Activated CD4-positive, alpha-beta T cell treated with anti-CD3 and anti-CD28 coated beads for 1 hour (primary cell): ENCODE results near the gene BID.
A peak's percentile ranks its signal among the peaks of the same experiment; 100 is the strongest.
"Not testable (repeated sequence)": the region's sequence is repeated elsewhere in the genome, so short reads cannot be mapped to it uniquely, and the experiment has no call there.

Experiments used
- DNase-seq: peaks from one replicate; pipeline ENCODE4 v3.0.0-alpha.2; 2020

BID gene

DNA sequence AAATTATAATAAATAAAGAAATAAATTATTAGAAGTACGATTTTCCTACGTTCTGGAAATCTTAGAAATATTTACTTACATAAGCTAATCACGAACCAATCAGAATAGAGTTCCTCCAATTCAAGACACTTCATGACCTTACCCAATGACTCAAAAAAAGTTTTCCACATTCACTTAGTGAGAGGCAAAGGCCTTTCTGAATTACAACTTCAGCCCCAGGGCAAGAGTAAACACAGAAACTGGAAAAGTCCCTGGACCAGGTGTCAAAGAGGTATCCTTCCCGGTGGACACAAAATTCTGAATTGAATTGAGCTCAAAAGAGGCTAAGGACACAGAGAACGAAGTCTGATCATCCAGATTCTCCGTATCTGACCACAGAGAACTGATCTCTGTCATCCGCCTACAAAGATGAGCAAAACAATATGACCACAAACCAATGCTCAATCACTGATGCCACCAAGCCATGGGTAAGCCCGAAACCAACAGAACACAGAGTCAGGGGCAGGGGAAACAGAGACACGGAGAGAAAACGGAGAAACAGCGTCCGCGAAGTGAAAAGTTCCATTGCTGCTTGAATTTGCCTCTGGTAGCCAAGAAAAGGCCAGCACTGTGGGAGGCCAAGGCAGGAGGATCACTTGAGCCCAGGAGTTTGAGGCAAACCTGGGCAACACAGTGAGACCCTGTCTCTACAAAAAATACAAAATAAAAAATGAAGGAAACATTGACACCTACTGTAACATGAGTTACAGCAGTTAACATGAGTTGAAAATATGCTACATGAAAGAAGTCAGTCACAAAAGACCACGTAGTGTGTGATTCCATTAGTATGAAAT is 6.8 kb downstream of the BID start:
- no peak for DNase-seq

DNA sequence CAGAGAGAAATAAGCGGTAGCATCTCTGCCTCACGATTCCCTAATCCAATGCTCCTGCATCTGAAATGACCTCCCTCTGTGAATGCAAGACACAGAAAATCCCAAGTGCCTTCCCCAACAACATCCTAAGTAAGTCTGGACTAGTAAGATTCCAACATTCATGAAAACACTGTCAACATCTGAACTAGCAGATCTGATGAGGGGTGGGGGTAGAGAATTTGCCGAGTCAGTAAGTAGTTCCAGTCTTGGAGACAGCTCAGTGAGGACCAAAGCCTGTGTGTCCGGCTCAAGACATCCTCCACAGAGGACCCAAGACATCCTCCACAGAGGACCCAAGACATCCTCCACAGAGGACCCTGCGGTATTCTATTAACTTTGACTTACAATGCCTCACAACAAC is 9.4 kb downstream of the BID start:
- not testable (repeated sequence) for DNase-seq

DNA sequence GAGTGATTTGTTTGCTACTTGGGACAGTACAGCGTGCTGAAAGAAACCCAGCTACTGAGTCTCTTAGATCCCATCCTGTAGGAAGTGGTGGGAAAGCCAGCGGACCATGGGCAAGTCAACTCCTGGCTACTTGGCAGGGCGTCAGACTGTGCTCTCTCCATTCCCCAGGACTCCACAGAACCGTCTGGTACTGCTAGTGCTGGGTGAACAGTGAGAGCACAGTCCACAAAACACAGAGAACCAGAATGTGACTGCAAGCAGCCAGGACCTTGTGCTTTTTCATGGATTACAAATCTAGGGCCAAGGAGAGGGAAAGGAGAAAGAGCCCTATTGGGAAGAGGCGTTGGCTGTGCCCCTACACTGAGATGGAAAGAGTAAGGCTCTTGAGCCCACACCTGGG is 10.2 kb downstream of the BID start:
- DNase-seq: no peak

DNA sequence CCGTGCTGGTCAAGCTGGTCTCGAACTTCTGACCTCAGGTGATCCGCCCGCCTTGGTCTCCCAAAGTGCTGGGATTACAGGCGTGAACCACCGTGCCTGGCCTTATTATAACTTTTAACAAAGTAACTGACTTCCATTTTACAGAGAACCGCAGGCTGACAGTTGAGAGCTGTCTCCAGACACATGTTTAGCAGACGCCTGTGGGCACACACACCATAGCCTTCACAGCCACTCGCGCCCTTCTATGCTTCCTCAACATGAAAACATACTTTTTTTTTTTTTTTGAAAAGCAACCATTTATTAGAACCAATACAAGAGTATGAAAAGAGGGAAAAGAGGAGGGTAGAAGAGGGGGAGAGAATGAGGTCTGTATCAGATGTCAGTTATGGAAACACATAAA is 10.8 kb downstream of the BID start:
- DNase-seq: not testable (repeated sequence)

DNA sequence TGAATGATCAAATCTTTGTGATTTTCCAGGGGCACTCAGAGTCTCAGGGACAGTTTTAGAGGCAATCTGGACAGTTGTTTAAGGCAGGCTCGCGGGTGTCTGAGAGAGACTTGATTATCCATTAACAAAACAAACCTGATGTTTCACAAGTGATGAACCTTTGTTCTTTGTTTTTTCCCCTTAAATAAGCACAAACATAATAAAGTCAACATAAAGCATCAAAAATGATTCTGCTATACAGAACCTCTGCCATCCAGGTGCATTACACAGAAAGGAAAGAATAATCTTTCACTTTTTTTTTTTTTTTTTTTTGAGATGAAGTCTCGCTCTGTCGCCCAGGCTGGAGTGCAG is 13.2 kb downstream of the BID start:
- DNase-seq: no peak

DNA sequence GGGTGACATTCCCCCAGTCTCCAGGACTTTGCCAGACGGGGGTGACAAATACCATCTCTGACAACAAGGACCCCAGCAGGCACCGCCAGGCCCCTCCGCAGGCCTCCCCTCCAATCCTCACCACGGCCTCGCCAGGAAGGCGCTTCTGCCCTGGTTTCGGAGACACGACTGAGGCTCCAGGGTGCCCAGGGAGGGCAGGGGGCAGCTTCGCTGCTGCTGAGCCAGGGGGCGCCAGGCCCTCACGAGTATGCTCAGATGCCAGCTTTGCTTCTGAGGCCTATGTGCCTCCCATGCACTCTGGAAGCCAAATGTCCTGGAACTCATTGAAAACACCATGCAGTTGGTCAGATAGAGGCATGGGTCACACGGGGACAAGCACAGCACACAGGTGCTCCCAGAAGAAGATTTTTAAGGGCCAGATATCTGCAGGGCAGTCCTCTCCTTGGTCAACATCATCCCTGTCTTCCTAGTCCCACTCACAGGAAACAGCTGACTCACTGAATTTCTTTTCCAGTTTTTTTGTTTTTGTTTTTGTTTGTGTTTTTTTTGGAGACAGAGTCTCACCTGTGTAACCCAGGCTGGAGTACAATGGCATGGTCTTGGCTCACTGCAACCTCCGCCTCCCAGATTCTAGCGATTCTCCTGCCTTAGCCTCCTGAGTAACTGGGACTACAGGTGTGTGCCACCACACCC is 19.9 kb downstream of the BID start:
- DNase-seq: no peak

DNA sequence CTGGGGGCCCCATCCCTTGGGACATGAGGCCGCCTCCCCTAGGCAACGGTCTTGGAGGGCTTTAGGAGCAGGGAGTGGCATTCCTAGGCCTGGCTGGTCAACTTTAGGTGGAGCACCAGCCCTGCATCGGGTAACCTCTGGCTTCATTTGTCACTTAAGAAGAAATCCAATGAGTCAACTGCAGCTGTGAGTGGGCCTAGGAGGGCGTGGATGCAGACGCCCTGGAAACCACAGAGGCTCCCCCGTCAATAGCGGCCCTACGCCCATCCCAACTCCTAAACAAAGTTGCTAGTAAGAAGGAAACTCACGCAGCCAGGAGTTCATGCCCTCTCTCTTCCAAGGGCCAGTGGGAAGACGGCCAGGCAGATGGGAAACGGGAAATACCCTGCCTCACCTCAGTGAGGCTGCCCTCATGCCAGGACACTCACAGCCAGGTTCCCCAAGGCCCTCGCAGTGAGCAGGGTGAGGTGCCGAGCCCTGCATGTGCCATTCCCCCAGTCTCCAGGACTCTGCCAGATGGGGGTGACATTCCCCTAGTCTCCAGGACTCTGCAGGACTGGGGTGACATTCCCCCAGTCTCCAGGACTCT is 20.8 kb downstream of the BID start:
- no peak for DNase-seq

DNA sequence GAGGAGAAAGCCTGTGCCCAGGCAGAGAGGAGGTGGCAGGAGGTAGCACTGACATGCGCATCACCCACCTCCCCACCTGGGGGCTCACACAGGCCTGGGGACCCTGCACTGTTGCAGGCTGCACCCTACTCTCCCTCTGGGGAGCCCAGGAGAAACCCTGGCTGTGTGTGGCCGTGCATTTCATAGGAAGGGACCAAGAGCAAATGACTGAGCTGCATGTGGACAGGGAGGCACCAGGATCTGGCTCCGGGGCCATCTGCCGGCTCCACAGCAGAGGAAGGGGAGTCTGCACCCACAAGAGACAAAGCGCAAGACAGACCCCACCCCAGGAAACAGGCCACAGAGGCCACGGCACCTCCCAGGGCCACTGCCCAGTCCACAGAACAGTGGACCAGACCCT is 22.7 kb downstream of the BID start:
- DNase-seq: no peak

DNA sequence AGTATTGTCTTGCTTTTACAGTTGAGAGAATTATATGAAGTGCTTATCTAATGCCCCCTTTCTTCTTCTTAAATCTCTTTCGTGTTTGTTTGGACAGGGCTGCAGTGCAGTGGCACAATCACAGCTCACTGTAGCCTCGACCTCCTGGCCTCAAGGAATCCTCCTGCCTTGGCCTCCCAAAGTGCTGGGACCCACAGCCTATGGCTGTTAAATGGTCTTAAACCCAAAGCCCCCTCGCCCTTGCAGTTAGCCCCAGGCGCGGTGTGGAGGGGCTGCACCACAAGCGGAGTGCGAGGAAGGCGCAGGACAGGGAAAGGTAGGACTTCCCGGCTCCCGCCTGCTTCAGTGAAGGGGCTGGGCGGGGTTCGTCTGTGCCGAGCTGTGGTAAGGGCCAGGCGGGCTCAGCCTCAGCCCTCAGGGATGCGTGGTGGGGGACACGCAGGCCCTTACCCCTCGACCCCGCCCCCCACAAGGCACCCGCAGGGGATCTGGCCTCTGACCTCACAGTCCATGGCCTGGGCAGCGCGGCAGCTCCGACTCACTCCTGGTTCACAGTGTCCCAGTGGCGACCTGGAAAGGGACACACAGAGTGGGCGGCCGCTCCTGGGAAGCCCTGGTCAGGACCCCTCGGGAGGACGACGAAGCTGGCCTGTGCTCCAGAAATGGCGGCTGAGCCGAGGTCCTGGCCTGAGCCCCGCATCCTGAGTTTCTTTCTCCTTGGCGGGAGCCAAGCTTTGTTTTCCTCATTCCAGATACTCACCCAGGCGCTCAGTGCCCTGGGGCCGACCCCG is 24.5 kb downstream of the BID start:
- no peak for DNase-seq

DNA sequence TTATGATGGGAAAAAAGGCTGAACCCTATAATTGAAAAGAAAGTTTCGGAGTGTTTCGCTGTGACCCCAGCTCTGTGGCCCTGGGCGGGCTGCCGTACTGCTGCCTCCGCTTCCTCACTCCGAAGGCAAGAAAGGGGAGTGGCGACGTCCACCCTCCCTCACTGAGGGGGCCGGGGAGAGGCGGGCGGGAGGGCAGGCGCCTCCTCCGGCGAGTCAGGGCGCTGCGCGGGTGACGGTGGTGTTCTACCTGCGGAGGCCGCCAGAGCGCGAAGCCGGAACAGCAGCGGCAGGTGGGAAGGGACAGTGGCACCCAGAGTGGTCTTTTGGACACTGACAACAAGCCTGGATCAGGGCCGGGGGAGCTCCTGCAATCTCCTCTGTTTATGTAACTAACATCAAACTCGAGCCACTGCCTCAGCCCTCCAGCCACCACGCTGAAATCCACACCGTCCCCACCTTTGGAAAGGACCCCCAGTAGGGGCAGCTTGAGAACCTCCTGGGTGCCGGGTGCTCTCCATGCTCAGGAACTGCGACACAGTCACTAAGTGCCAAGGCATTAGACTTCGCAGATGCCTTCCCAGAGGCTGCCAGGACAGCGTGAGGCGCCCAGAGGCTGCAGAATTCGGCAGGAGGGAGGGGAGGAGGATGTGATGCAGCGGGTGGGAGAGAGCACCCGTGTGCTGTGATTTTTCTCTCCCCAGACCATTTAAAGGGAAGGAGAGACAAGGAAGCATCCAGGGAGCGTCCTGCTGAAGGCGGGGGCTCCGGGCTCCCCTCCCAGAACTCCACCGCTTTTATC is 25.5 kb downstream of the BID start:
- DNase-seq: no peak

DNA sequence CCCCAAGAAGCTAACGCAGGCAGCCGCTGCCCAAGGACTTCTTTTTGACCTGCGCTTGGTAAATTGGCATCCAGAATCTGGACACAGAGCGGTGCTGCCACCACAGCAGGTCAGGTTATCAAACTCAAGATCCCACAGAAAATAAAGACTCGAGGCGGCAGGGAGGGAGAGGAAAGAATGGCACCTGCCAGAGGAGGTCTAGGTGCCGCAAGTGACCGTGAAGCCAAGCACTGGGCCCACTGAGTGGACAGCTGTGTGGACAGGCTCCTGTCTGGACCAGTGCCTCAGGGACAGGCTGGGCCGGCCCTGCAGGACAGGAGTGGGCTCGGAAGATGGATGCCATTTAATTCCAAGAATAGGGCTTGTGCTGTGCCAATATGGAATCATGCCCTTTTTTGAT is 27.4 kb downstream of the BID start:
- no peak for DNase-seq

DNA sequence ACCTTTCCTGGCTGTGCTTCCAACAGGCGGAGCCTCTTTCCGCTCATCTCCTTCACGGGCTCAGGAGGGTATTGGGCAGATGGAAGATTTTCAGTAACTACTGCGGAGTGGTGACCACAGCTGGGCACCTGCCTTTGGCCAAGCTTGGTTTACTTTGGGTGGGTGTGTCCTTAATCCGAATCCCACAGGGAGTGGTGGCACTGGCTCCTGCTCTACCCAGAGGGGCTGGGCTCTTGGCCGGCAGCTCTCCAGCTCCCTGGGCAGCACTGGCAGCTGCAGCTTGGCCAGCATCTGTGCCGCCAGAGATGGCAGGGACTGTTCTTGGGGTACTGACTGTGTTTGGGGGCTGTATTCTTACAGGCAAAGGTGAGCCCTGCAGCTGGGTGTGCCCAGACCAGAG is 29.8 kb downstream of the BID start:
- no peak for DNase-seq

DNA sequence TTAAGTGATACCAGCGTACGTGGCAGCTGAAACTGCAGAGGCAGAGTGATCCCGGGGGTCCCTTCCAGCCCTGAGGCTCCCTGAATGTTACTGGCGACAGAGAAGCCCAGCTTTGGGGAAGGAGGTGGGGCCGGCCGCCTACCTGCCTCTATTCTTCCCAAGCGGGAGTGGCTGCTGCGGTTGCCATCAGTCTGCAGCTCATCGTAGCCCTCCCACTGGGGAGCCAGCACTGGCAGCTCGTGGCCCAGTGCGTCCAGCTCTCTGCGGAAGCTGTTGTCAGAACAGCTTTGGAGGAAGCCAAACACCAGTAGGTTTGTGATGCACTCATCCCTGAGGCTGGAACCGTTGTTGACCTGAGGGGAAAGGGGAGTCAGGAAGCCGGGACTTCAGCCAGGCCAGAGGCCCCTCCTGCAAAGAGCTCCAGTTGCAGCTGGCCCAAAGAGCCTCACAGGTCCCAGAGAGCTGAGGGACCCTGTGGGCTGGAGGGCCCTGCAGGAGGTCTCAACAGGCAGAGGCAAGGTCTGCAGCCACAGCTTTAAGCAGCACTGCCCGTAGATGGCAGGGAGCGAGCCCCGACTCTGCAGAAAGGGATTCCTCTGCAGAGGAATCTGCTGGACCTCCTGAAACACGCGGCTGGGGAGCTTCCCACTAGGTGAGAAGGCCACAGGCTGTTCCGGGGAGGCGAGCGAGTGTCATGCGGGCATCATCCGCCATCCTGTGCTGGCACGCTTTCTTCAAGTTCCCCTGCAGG is 30.4 kb downstream of the BID start:
- DNase-seq: no peak

DNA sequence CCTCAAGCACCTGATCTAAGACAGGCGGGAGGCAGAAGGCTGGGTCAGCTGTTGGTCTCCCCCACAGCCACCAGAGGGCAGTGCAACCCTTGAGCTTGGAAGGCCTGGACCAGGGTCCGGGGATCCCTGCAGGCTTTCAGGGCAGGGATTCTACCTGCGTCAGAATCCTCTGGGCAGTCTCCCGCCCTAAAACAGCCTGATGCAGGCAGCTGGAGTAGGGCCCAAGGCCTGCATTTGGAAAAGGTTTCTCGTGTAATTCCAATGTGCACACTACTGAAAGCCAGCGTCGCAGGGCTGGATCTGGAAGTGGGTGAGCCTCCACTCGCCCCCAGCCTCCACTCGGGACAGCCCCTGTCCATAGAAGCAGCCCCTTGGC is 31.8 kb downstream of the BID start:
- DNase-seq: peak; percentile 37

DNA sequence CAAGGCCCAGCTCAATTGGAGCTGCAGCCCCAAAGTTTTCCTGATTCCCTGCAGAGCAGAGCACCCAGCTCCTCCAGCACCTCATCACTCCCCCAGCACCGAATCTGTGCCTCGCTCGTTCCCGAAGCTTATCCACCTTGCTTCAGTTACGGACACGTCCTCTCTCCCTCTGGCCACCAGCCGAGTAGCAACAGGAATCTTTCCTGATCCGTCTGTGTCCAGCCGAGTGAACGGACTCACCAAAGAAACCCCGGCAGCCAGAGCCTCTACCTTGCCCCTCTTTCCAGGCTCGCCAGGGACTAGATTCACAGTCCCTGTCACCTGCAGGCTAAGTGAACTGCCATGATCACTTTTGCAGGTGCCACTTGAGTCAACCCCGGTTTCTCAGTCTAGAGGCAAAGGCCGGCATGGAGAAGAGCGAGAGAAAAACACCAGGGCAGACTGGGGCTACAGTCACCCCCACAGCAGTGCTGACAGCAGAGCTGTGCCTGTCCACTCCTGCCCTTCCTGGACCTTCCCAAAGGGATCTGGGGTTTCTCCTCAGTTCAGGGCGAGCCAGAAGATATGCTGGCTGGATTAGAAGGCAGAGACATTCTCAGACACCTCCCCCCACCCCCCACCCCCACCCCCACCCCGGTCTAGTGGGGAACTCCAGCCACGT is 32.3 kb downstream of the BID start:
- no peak for DNase-seq

DNA sequence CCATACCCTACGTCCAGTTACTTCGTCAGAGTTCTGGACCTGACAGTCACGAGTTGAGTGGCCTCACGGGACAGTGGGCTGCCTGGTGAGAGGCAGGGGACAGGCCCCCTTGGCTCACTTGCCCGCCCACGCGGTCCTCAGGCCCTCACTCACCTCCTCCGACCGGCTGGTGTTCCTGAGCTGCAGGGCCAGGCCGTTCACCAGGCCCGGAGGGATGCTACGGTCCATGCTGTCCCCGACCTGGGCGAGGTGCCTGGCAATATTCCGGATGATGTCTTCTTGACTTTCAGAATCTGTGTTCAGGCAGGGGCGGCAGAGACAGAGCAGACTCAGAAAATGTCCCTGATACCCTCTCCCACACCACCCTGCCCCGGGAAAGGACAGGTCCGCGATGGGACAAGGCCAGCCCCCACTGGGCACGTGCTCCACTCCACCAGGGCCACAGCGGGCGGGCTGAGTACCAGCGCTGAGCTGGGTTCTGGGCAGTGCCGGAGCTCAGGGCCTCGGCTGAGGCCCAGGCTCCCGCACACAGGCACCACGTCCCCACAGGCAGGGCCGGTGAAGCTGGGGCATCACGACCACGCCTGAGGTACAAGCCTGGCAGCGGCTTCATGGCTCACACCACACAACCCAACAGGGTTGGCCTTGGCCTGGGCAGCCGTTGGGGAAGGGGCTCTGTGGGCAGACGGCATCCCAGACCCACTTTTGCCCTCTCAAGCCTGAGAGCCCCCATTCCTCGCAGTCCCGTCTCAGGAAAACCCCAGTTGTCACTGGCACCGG is 34.9 kb downstream of the BID start:
- DNase-seq: no peak

DNA sequence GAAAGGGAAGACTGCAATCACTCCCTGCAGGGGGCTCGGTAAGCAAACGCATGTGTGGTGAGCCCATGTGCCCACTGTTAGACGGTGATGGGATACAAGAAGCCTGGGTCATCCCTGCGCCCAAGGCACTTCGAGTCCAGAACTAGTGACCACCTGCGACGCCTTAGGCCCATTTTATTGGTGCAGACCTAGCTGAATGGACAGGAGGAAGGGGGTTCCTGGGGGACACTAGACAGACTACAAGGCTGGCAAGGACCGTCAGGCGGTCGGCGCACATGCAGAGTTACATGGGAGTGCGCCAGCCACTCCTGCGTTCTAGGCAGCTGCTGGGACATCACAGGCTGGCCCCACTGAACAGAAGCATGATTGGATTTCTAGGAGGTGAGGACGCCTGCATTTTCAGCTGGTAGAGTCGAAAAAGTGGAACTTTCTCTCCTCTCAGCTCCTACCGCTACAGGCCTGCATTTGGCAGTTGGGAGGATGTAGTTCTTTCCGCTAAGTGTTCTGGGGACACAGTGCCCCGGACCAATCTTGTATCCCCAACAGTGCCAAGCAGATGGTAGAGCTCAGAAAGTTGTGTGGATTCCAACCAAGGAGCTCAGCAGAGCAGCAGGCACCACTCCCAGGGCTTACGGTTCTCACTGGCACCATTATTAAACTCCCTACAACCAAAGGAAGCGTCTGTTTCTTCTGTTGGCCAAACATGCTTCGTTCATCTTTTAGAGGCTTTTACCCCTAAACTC is 35.7 kb downstream of the BID start:
- DNase-seq: no peak

DNA sequence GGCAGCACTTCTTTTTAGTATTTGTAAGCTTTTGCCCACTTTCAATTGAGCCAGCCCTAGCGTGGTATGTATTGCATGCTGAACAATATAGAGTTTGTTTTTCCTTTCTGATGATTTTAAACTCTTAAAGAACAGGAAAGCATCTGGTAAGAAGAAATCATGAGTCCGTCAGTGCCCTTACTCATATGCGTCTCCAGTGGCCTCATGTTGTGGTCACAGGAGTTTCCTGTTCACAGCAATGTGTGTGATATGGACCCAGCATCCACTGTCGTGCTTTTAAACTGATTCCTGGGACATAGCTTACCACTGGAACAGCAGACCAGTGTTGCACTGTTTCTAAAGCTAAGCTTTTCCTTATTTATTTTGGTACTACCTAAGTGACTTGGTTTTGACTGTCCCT is 40.1 kb downstream of the BID start:
- no peak for DNase-seq

DNA sequence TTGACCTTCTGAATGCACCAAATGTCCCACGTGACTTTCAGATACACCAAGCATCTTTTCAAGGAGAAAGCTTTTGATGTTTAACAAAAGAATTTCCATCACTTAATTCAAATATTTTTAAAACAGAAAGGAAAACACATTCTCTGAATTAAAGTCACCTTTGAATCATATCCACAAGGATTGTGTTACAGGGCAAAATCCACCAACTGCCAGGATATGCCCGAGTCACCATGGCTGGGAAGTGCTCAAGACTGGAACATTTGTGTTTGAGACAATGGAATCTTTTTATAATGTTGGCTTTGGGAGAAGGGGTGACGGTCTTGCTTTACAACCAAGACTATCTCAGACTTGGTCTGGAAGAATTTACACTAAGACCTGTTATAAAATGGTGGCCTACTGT is 40.8 kb downstream of the BID start:
- no peak for DNase-seq
